ENCODE results near the gene ATP8B1. TPM values are rescaled to one million over a fixed set of nuclear protein-coding genes. Genes with fewer than 3 reads are reported as not detected.
"Not testable (repeated sequence)": the region's sequence is repeated elsewhere in the genome, so short reads cannot be mapped to it uniquely, and the experiment has no call there.

The ATP8B1 gene
- total and polyA plus RNA-seq, 2 donors = 20.1 to 79.6 TPM

DNA sequence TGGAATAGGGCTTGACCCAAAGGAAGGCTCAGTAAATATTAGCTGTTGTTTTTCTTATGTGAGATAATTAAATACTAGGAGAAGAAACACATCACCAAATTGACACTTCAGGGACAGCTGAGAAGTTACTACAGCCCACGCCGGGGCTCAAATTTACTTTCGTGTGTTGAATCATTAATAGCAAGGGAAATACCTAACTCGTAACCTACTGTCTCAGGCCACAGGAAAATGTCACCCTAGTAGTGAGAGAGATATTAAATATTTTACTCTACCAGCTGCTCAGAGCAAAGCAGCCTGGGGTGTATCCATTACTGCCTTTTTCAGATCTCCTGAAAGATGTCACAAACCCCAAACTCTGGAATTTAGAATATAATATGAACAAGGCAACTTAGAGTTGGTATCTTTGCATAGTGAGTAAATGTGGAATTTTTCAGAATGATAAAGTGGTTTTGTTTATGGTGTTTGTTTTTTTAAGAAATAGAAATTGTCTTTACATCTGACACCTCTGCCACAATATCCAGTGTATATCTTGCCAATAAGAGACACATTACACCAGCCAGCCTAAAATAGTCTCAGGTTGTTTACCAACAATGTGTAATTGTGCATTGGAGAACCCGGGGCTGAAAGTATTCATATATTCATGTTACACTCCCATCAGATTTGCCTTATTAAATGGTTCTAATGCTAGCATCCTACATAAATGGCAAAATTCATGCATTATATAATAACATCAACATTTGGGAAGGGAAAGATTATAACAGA lies 48.4 kb downstream of the ATP8B1 start:
- 88% methylated on average over 5 of the region's 5 CpGs for WGBS
- no peaks in the 10 kb centered on the region for H3K4me1 ChIP-seq (ENCODE audit: insufficient read depth)
- H3K4me3 ChIP-seq (ENCODE audit: low read depth, low read length) = no peak overlapping the region
- DNase-seq (ENCODE audit: extremely low spot score) = no peak
- no peak overlapping the region for H3K27ac ChIP-seq (ENCODE audit: low read depth)
- H3K36me3 ChIP-seq (ENCODE audit: insufficient read depth) = no peaks in the 10 kb centered on the region

DNA sequence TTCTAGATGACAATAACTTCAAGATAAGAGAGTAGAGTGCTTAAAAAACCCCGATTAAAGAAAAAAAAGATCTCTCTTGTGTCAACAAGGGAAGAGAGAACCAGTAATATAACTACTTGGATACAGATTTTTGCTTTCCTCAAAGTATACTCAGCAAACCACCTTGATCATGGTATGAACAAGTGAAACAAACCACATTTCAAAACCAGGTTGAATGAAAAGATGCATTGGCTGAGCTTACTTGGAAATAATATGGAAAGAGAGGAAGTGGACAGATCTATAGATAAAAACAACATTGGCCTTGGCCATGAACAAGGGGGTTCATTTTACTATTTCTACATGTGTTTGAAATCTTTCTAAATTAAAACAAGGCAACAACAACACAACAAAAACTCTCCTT lies 50.1 kb downstream of the ATP8B1 start:
- Histone ChIP-seq H3K4me3 (ENCODE audit: low read depth, low read length) (no peak overlapping the region), H3K27ac (ENCODE audit: low read depth) (no peak overlapping the region), H3K36me3 (ENCODE audit: insufficient read depth) (no peaks in the 10 kb centered on the region), H3K4me1 (ENCODE audit: insufficient read depth) (no peaks in the 10 kb centered on the region)
- whole genome bisulfite sequencing = 32% methylated on average over 1 of the region's 1 CpG
- DNase-seq (ENCODE audit: extremely low spot score) = no peak

DNA sequence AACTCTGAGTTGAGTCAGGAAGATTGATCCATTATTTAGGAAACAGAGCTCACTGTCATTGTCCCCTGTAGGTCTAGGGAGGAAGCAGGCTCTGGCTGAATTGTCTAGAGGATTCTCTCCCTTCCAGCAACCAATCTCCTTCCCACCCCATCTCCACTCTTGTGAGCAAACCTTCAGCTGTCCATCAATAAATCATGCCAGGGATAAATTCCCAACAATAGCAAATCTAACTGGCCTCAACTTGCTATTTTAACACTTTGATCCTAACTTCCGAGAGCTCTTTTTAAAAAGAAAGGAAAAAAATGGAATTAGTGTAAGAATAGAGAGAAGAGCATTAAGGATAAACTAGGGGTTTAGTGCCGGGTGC lies 53.5 kb downstream of the ATP8B1 start:
- H3K27ac ChIP-seq (ENCODE audit: low read depth) = no peak overlapping the region
- H3K4me3 ChIP-seq (ENCODE audit: low read depth, low read length) = no peak overlapping the region
- H3K36me3 ChIP-seq (ENCODE audit: insufficient read depth) = no peaks in the 10 kb centered on the region
- no peak for DNase-seq (ENCODE audit: extremely low spot score)
- peaks cover 1% of the 10 kb centered on the region for H3K4me1 ChIP-seq (ENCODE audit: insufficient read depth)
- 83% methylated on average over 2 of the region's 2 CpGs for WGBS

- DNase-seq (ENCODE audit: extremely low spot score) = no peak
- Histone ChIP-seq H3K4me3 (ENCODE audit: low read depth, low read length) (no peak overlapping the region), H3K4me1 (ENCODE audit: insufficient read depth) (peaks cover 1% of the 10 kb centered on the region), H3K27ac (ENCODE audit: low read depth) (no peak overlapping the region), H3K36me3 (ENCODE audit: insufficient read depth) (no peaks in the 10 kb centered on the region)
- 76% methylated on average over 1 of the region's 1 CpG for WGBS
Observed at GRCh38 chr18:57748770-57749603, 54.1 kb downstream of the ATP8B1 start.

- H3K4me3 ChIP-seq (ENCODE audit: low read depth, low read length) = no peak overlapping the region
- no peaks in the 10 kb centered on the region for H3K36me3 ChIP-seq (ENCODE audit: insufficient read depth)
- WGBS = 76% methylated on average over 5 of the region's 5 CpGs
- DNase-seq (ENCODE audit: extremely low spot score) = no peak
- no peak overlapping the region for H3K27ac ChIP-seq (ENCODE audit: low read depth)
- peaks cover 3% of the 10 kb centered on the region for H3K4me1 ChIP-seq (ENCODE audit: insufficient read depth)
Observed at GRCh38 chr18:57747809-57748680, 55.1 kb downstream of the ATP8B1 start.

DNA sequence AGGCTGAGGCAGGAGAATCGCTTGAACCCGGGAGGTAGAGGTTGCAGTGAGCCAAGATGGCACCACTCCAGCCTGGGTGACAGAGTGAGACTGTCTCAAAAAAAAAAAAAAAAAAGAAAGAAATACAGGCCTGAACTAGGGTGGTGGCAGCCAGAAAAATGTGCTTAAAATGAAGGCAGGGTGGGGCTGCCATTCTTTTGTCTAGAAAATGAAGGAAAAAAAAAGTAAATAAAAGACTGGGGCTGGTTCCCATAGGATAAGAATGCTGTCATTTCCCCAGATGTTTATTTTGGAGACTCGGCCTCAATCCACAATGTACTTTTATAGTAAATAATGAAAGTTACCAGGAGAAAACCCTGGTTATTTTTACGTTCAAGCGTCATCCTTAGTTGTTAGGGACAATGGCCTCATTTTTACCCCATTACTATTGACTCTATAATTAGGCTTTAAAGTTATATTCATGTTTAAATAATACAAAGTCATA lies 58.9 kb downstream of the ATP8B1 start:
- Histone ChIP-seq H3K36me3 (ENCODE audit: insufficient read depth) (peaks cover 3% of the 10 kb centered on the region), H3K4me1 (ENCODE audit: insufficient read depth) (peaks cover 3% of the 10 kb centered on the region), H3K27ac (ENCODE audit: low read depth) (no peak overlapping the region), H3K4me3 (ENCODE audit: low read depth, low read length) (no peak overlapping the region)
- 32% methylated on average over 5 of the region's 5 CpGs for WGBS
- no peak for DNase-seq (ENCODE audit: extremely low spot score)

- Histone ChIP-seq H3K27ac (ENCODE audit: low read depth) (no peak overlapping the region), H3K4me1 (ENCODE audit: insufficient read depth) (peaks cover 3% of the 10 kb centered on the region), H3K36me3 (ENCODE audit: insufficient read depth) (peaks cover 3% of the 10 kb centered on the region), H3K4me3 (ENCODE audit: low read depth, low read length) (no peak overlapping the region)
- 54% methylated on average over 3 of the region's 3 CpGs for WGBS
- DNase-seq (ENCODE audit: extremely low spot score) = no peak
Observed at GRCh38 chr18:57743008-57743407, 60.1 kb downstream of the ATP8B1 start.

- no peak for DNase-seq (ENCODE audit: extremely low spot score)
- Histone ChIP-seq H3K4me3 (ENCODE audit: low read depth, low read length) (no peak overlapping the region), H3K27ac (ENCODE audit: low read depth) (no peak overlapping the region), H3K36me3 (ENCODE audit: insufficient read depth) (peaks cover 3% of the 10 kb centered on the region), H3K4me1 (ENCODE audit: insufficient read depth) (peaks cover 5% of the 10 kb centered on the region)
- 76% methylated on average over 2 of the region's 2 CpGs for WGBS
Observed at GRCh38 chr18:57741273-57741672, 61.8 kb downstream of the ATP8B1 start.

- Histone ChIP-seq H3K4me1 (ENCODE audit: insufficient read depth) (peaks cover 1% of the 10 kb centered on the region), H3K4me3 (ENCODE audit: low read depth, low read length) (no peak overlapping the region), H3K27ac (ENCODE audit: low read depth) (no peak overlapping the region), H3K36me3 (ENCODE audit: insufficient read depth) (peaks cover 3% of the 10 kb centered on the region)
- DNase-seq (ENCODE audit: extremely low spot score) = no peak
- 41% methylated on average over 7 of the region's 7 CpGs for WGBS
Observed at GRCh38 chr18:57738078-57738477, 65.0 kb downstream of the ATP8B1 start.

DNA sequence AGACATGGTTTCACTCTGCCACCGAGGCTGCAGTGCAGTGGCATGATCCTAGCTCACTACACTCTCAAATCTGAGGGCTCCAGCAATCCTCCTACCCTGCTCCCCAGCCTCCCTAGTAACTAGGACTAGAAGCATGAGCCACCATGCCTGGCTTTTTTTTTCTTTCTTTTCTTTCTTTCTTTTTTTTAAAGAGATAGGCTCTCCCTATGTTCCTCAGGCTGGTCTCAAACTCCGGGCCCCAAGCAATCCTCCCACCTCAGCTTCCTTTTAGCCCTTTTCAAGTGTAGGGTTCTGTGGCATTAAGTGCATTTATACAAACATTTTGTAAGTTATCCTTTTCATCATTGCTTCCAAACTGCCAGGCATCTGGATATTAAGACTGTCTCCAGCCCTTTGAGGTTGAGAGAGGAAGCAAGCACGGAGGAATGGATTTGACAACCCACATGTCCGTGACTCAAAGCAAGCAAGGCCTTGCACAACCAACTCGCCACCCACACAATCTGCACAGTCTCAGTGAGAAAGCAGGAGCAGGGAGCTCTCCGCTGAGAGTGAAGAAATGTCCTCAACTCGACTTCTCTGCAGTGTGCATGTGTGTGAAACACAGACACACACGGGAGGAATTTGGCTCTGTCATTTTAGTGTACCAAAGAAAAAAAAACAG lies 65.6 kb downstream of the ATP8B1 start:
- no peak for DNase-seq (ENCODE audit: extremely low spot score)
- WGBS = 26% methylated on average over 8 of the region's 8 CpGs
- Histone ChIP-seq H3K4me1 (ENCODE audit: insufficient read depth) (peaks cover 1% of the 10 kb centered on the region), H3K4me3 (ENCODE audit: low read depth, low read length) (no peak overlapping the region), H3K36me3 (ENCODE audit: insufficient read depth) (peaks cover 3% of the 10 kb centered on the region), H3K27ac (ENCODE audit: low read depth) (no peak overlapping the region)

GRCh38 chr18:57735042-57735441 lies 68.1 kb downstream of the ATP8B1 start:
- not testable (repeated sequence) for H3K4me3 ChIP-seq (ENCODE audit: low read depth, low read length); DNase-seq (ENCODE audit: extremely low spot score); H3K4me1 ChIP-seq (ENCODE audit: insufficient read depth); H3K36me3 ChIP-seq (ENCODE audit: insufficient read depth); H3K27ac ChIP-seq (ENCODE audit: low read depth)
- 96% methylated on average over 18 of the region's 18 CpGs for WGBS

DNA sequence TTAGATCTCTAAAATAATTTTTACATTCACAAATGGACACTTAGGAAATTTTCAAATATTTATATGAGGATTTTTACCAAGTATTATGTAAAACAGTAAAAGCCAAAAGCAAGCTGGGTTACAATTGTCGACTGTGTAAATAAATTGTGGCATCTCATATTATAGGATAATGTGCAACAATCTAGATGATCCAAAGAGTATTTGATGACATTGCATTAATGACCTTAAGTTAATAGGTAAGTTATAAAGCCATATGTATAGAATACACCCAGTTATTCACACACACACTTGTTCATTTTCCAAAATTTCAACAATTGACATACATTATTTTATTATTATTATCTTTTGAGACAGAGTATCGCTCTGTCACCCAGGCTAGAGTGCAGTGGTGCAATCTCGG lies 69.3 kb downstream of the ATP8B1 start:
- 94% methylated on average over 3 of the region's 3 CpGs for WGBS
- Histone ChIP-seq H3K4me1 (ENCODE audit: insufficient read depth) (peaks cover 1% of the 10 kb centered on the region), H3K4me3 (ENCODE audit: low read depth, low read length) (no peak overlapping the region), H3K27ac (ENCODE audit: low read depth) (no peak overlapping the region), H3K36me3 (ENCODE audit: insufficient read depth) (no peaks in the 10 kb centered on the region)
- no peak for DNase-seq (ENCODE audit: extremely low spot score)

DNA sequence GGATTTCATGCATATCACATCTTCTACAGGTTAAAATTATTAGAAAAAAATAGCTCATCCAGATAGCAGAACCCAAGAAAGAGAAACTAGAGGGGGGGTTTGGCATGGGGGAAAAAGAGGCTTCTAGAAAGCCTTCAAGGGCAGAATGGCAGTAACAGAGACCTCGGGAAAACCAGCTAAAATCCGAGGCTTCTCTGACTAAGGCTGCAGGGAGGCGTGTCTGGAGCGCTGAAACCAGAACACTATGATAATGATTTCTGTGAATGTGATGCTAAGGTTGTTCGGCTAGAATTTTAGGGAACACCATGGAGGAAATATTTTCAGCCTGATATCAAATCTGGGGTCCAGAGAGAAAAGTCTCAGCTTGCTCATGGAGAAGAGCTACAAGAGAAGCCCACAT lies 73.0 kb downstream of the ATP8B1 start:
- H3K4me1 ChIP-seq (ENCODE audit: insufficient read depth) = no peaks in the 10 kb centered on the region
- no peak for DNase-seq (ENCODE audit: extremely low spot score)
- WGBS = 75% methylated on average over 5 of the region's 5 CpGs
- no peaks in the 10 kb centered on the region for H3K36me3 ChIP-seq (ENCODE audit: insufficient read depth)
- H3K4me3 ChIP-seq (ENCODE audit: low read depth, low read length) = no peak overlapping the region
- H3K27ac ChIP-seq (ENCODE audit: low read depth) = no peak overlapping the region
